HG02852 (cell line): Measurements from ENCODE around the gene TGFBR3.

Source experiments
- ATAC-seq: cut with Tn5 transposase; IDR thresholded peaks from one replicate; pipeline ENCODE4 v1.9.1; 2021; ENCODE audit warnings: mild to moderate bottlenecking, moderate library complexity; ENCODE audit not compliant: unreplicated experiment

Gene TGFBR3

DNA sequence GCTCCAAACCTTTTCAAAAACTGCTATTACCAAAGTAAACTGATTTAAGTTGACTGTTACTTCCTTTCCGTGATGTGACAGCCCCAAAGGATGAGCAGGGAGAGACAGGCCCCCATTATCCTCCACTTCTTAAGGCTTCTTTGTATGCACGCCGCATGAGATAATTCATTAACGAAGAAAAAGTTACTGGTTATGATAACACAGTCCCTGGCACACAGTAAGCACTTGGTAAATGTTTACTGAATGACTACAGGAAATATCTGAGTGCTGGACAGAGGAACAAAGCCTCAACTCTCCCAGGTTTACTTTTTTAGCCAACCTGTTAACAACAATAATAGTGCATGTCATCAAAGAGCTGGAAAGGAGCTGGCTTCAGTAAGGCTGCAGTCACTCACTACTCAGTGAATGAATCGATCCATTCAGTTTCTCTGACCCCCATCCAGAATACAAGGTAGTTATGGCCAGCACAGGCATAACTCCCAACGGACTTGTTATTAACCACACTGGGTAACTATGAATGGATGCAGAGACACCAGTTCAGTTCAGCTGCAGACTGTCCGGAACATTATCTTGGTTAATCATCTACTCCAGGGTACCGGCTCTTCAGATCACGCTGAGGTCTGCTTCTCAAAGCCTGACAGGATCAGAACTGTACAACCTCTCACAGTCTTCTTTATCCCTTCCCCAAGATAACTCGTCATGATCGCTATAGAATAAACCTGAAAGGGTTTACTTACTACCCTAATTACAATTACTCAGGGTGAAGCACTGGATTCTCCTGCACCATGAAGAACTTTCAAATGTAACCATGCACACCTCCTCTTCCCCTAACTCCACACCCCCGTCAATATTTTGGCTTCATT, 58.3 kb downstream of the TGFBR3 start:
- no peak for ATAC-seq

DNA sequence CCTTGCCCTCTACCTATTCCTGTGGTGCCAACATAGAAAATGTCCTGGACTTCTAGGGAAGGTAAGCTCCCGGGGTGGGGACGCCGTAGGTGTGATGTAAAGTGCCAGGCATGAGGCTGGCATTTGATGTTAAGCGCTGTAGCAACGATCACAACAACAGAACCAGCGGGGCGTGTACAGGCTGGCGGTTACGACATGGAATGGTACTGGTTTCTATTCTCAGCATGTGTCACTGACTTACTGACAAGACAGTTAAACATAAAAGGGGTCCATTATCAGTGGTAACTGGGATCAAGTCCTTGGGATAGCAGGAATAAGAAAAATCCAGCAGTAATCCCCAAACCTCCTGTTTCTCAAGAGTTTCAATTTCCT, 58.9 kb downstream of the TGFBR3 start:
- ATAC-seq, result no peak

DNA sequence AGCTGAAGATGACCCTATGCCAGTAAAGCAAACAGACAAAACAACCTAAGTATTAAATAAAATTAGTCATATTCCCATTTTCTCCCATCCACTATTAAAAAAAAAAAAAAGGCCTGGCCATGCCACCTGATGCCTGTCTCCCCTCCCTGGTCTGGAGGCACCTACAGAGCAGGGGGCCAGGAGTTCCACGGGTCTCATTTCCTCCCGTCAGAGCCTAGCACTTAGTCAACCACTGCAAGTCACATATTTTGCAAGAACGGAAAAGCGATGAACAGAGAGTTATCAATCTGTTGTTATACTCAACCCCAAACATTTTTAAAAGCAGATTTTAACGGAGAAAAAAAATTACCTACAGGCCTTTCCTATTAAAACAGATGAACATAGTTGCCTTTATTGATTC, 59.3 kb downstream of the TGFBR3 start:
- ATAC-seq, result no peak

DNA sequence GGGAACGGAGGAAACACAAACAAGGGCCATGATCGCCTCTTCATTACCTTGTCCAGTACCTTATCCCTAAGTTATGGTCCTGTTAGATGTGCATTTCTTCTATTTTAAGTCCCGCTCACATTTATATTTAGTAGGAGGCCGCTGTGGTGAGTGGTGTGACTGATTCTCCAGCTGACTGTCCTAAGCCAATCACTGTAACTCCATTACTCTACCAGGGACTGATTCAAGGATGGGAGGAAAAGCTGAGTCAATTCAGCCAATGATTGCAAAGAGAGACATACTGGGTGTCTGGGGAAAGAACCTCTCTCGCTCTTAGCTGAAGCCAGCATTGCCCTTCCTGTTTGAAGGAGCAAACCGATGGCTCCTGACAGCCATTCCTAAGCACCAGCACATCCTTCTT, 59.7 kb downstream of the TGFBR3 start:
- ATAC-seq, result no peak

DNA sequence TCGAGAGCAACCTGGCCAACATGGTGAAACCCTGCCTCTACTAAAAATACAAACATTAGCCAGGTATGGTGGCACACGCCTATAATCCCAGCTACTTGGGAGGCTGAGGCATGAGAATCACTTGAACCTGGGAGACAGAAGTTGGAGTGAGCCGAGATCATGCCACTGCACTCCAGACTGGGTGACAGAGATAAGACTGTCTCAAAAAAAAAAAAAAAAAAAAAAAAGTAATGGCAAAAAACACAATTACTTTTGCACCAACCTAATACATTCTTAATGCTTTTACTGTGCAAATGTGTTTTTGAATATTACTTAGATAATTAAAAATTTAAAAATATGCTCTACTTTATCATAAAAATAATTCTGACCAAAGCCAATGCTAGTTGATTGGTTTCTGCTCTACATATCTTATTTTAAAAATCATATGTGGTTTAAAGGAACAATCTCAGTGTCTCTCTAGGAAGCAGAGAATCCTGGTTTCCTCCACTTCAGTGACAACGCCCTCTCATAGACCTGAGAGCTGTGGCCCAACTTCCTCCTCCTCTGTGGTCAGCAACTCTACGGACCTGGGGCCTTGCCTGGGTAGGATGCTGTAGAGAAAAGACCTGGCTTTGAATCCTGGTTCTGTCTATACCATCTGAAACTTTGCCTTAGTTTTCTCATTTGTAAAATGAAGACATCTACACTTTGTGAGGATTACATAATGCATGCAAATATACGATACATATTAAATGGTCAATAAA, 64.7 kb downstream of the TGFBR3 start:
- ATAC-seq, result peak; percentile 63

DNA sequence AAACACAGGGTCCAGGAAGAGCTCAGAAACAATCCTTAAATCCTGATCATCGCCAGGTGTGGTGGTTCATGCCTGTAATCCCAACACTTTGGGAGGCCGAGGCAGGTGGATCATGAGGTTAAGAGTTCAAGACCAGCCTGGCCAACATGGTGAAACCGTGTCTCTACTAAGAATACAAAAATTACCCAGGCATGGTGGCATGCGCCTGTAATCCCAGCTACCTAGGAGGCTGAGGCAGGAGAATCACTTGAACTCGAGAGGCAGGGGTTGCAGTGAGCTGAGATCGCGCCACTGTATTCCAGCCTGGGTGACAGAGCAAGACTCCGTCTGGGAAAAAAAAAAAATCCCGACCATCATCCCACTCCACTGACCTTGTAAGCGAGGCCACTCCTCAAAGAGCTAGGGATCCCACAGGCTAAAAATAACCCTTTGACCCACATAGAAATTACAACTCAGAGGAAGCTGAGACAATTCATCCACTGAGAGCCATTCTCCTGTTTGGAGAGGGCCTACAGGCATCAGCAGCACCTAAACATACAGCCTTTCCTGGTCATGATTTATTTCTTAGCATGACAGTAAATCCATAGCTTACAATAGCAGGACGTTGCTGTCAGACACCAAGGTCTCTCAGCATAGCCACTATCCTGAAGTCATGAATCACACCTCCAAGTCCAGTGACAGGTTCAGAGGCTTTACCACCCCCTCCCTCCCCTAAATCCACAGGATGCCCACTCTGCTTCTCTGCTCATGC, 66.7 kb downstream of the TGFBR3 start:
- no peak for ATAC-seq

DNA sequence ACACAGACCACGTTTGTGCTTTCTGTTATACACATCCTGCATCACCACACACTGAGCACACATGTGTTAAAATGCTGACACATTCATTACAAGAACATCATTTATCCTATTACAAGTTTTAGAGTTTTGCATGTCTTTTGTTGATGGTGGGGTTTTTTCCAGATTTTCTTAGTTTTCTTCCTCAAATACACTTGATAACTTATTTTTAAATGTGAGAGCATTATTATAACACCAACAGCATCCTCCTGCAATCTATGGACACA, 67.3 kb downstream of the TGFBR3 start:
- no peak for ATAC-seq

DNA sequence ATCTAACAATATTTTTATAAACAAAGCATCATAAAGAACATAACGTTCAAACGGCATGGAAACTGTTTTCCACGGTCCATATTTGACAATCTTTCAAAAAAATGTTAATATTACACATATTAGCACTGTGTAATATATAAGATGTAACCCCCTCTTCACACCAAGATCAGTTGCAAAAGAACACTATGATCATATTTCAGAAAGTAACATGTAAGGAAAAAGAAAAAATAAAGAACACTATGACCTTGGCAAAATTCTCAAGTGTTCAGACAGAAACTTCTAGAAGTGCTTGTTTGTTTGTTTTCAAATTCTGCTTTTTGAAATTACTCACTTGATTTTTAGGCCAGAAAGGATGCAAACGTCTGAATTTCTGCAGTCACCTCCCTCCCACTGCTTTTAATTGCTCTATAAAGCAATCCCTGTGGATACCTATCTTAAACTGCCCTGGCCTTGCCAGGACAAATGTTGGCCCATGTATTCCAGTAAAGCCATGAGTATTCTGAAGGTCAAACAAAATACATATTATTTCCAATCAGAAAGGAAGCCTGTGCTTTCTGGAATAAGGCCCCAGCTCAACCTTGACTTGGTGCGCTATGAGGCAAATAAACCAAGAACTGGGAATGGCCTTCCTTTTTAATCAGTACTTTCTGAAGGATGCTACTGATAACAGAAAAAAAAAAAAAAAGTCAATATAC, 68.6 kb downstream of the TGFBR3 start:
- no peak for ATAC-seq

DNA sequence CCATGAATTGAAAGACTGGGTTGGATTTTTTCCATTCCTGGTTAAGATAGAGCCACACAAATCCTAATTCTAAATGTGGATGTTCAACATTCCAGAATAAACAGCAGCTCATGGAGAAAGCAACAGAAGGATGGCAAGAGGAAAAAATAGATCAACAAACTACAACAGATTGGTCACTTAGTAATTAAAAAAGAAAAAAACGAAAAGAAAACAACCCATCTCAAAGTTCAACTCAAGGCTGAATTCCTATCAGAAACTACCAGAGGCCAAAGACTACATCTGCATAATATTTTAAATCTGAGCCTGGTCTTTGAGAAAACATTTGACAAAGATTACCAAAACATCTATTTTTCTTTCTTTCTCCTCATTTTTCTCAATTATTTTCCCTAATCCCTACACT, 69.9 kb downstream of the TGFBR3 start:
- ATAC-seq, result no peak

DNA sequence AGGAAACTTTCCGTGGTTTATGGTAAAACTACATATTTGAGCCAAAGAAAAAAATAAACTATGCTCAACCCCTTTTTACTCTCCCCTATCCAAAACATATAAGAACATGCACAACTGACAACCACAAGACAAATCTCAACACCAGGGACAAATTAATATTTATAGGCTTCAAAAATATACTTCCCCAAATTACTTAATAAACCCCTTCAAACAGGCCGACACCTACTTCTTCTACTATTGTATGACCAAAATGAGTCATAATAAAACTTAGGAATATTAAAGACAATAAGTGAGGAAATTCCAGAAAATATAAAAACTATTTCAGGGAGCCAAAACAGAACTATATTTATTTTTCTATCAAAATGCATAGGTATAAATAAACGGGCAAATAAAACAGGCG, 71.5 kb downstream of the TGFBR3 start:
- no peak for ATAC-seq

DNA sequence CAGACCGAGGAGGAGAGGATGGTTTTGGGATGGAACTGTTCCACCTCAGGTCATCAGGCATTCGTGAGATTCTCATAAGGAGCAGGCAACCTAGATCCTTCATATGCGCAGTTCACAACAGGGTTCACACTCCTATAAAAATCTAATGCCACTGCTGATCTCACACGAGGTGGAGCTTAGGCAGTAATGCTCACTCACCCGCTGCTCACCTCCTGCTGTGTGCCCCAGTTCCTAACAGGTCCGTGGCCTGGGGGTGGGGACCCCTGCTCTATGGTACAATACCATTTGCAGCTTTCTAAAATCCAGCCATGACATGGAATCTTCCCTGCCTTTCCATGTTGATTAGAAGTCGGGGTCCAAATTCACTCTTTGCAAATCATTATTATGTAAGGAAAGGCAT, 72.1 kb downstream of the TGFBR3 start:
- ATAC-seq, result no peak

DNA sequence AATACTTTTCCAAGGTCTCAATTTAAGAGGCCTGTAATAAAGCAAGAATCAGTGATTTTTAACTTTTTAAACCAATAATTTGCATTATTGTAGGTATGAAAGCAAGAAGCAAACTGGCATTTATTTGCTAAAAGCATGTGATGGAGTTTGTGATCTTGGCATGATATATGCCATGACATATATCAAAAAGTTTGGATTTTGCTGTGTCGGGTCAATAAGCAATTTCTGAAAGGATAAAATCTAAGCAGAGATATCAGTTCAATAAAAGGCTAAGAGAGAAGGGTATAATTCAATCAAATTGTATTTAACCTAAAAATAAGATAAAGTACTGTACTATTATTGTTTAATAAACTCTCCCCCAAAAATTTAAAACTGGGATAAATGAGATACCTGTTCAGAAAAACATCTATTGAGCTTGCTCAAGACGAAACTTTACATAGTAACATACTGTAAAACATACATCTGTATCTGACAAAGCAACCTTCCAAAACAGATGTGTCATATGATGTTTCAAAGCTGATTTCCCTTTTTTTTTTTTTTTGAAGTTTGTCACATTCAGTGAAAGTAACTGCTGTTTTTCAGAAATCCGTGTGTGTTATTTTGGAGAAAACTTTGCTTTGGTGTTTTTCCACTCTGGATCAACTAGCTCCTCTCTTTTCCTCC, 74.5 kb downstream of the TGFBR3 start:
- ATAC-seq, result no peak

DNA sequence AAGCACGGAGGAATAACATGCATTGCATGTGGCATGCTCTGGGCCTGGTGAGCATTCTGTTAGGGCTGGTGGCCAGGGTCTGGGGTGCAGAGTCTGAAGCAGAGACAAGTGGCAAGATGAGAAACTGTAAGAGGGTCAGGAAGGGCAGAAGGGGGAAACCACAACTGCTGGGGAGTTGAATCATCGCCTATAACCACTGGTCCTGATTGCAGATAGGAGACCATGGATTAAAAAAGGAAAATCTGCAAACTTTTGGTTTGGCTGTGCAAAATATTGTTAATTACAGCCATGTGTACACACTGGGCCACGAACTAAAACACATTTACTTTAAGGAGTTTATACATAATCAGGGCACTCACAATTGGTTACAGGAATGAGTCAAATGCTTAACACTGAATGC, 76.6 kb downstream of the TGFBR3 start:
- ATAC-seq, result no peak

DNA sequence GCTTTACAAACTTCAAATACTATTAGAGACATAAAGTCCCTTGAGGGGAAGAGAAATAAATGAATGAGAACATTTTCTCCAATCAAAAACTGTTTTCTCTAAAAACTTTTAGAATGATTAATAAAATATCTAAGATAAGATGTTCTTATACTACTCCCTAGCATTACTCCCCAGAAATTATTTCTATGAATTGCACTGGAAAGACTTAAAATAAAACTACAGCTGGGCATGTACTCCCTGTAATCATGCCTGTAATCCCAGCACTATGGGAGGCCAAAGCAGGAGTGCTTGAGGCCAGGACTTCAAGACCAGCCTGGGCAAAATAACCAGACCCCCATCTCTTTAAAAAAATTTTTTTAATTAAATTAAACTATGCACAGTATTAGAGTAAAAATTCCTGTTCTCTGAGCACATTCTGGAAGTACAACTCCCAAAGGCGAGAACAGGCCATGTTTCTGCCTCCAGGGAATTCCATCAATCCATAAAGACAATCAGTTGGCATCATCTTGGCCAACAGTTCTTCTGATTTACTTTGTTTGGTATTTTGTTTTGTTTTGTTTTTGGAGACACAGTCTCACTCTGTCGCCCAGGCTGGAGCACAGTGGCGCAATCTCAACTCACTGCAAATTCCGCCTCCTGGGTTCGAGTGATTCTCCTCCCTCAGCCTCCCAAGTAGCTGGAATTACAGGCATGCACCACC, 77.9 kb downstream of the TGFBR3 start:
- no peak for ATAC-seq

DNA sequence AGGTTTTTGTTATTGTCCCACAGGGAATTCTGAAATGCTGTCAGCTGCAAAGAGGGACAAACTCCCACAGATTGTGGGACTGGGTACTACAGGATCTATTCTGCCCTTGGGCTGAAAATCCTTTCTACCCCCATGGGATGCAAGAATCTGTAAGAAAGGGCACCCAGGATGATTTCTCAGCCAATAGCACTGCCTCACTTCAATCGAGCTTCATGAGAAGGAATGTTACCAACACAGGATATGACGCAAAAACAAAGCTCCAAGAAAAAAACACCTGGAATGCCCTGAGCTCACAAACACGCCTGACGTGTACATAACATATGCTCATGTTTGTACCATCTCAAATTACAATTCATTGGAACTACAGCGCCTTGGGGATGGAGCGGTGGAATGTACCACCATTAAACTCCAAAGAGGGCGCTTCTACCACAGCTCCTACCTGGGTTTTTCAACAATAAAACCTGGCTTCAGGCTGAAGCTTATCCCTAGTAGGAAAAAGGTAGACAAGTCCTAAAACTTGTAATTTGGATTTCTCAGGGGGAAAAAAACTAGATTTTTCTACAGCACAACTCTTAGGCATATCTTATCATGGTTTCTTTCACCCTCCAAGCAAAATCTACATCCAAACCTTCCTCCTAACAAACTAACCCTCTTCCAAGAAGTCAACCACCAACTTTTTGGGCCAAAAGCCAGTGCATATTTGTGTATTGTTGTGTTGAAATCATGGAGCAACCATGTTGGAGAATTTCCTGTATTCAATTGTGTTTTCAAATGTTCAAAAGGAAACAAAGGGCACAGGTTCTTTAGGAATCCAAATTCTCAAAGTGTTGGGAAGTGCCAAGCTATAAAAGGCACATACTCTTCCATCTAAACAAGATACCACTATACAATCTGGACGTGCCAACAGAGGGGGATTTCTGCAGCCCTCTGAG, 78.9 kb downstream of the TGFBR3 start:
- ATAC-seq, result no peak

DNA sequence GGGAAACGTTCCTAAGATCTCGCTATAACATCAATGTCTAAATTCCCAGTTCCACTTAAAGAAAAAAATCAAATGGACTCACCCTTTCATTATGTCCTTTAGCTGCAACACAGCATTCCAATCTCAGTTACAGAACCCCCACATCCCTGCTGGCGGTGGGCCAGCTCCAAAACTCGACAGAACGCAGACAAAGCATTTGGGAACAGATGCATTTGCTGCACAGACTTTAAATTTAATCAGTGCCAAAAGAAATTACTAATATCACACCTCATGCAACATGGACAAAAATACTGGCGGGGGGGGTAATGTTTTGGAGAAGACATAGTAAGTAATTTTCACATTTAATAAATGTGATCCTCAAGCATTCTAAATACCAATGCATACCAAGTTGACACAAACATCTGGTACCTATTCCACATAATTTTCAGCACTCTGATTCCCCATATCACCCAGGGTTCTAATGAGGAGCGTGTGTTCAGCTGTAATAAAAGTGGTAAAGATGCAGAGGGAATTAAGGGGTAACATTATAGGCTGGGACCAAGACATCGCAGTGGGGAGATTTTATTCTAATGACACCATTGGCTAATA, 79.7 kb downstream of the TGFBR3 start:
- ATAC-seq, result no peak

DNA sequence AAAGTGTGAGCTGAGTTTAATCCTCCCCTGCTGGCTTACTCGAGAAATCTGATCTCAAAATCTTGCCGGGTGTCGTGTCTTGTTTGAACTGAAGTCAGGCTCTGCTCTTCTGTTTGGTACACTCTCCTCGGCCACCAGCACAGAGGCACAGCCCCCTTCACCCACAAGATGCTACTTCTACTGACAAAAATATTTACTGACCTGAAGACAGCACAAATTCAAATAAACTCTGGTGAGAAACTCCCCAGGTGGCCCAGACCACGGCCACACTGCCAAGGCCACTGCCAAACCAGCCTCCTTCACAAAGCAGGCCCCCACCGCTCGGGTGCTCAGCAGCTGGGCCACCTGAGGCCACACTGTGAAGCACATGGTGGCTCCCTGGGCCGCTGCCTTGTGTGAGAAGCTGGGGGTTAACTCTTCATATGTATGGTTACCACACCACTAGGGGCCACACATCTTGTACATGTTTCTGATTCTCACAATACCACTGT, 80.6 kb downstream of the TGFBR3 start:
- ATAC-seq, result no peak

DNA sequence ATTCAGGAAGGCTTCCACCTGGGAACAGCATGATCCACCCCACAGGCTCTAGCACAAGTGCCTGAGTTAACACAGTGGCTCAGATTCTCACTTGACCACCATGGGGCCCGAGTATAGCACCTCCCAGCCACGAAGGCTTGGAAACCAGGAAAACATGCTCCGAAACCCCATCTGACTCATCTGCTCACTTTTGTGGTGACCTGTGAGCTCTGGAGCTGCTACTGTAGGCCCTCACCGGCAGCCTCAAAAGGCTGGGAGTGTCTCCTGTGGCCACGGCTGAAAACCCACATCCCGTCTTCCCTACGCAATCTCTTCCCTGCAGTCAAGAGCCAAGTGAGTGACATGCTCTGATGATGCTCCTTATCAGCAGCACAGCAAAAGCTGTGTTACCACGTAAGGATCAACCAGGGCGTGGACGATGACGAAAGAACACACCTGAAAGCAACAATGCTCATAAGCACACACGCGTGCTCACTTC, 81.4 kb downstream of the TGFBR3 start:
- ATAC-seq, result peak; percentile 69
